ENCODE measurements around the gene CCDC144A.

- TF ChIP-seq POLR2A (IDR thresholded peaks at IDR 0.05), result no peak
- TF ChIP-seq, protein P1, sequence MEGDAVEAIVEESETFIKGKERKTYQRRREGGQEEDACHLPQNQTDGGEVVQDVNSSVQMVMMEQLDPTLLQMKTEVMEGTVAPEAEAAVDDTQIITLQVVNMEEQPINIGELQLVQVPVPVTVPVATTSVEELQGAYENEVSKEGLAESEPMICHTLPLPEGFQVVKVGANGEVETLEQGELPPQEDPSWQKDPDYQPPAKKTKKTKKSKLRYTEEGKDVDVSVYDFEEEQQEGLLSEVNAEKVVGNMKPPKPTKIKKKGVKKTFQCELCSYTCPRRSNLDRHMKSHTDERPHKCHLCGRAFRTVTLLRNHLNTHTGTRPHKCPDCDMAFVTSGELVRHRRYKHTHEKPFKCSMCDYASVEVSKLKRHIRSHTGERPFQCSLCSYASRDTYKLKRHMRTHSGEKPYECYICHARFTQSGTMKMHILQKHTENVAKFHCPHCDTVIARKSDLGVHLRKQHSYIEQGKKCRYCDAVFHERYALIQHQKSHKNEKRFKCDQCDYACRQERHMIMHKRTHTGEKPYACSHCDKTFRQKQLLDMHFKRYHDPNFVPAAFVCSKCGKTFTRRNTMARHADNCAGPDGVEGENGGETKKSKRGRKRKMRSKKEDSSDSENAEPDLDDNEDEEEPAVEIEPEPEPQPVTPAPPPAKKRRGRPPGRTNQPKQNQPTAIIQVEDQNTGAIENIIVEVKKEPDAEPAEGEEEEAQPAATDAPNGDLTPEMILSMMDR (IDR thresholded peaks at IDR 0.05), result no peak
Observed at GRCh38 chr17:16817201-16817600, 127.2 kb downstream of the CCDC144A start.
